ENCODE results near the gene AK5. TPM values are rescaled to one million over a fixed set of nuclear protein-coding genes. Genes with fewer than 3 reads are reported as not detected.

AK5 gene
- total and polyA plus RNA-seq, 2 of the 4 experiments (the other 2 are of a cell fraction), result 22.5 to 25.8 TPM

Small RNAs within 50 kb of the gene (microRNA-seq; reads per million reads assigned to microRNA genes)
- gene RNU7-8P (ENCODE audit: insufficient read depth, insufficient read length), result not detected

Small RNAs within 50 kb of the gene (small RNA-seq; reads per million reads assigned to genes)
- 0 to 3.0 (median 0.08) reads per million in 5 experiments for gene RNU7-8P

Other genes with a start within 250 kb of the AK5 start
- gene PIGK, start 62.6 kb upstream of the AK5 start, total RNA-seq (2012; rRNA removed), result 15.6 and 39.2 TPM in 2 replicates
- gene PIGK, start 62.6 kb upstream of the AK5 start, polyA plus RNA-seq (2012; rRNA removed), result 13.6 and 21.2 TPM in 2 replicates